DND-41 (cell line): ENCODE measurements around the gene HMGA1.
"Not testable (repeated sequence)": the region's sequence is repeated elsewhere in the genome, so short reads cannot be mapped to it uniquely, and the experiment has no call there.

Experiments used
- CTCF ChIP-seq: IDR thresholded peaks from 2 replicates; pipeline ENCODE4 v1.5.1; 2012; ENCODE audit warnings: borderline replicate concordance, low read length, moderate library complexity, mild to moderate bottlenecking; ENCODE audit not compliant: poor library complexity, severe bottlenecking; ENCODE audit errors: extremely low read depth
- EZH2 ChIP-seq: IDR thresholded peaks from 3 replicates; pipeline ENCODE4 v1.6.1; 2012; ENCODE audit warnings: borderline replicate concordance, low read depth, mild to moderate bottlenecking, moderate library complexity, low read length, inconsistent platforms; ENCODE audit not compliant: severe bottlenecking

GRCh38 chr6:34245761-34246140, 9.1 kb downstream of the HMGA1 start:
- TF ChIP-seq EZH2, CTCF: not testable (repeated sequence)
